ENCODE results near the gene TCTA.
A peak's percentile ranks its signal among the peaks of the same experiment; 100 is the strongest.
"Not testable (repeated sequence)": the region's sequence is repeated elsewhere in the genome, so short reads cannot be mapped to it uniquely, and the experiment has no call there.

The TCTA gene

GRCh38 chr3:49411968-49412631, at the start of gene TCTA, which contains the start of gene RHOA:
Gene TCTA, plus strand, starts transcription at chr3:49412423. Its CDS starts 4 bp downstream, at chr3:49412427.
Gene RHOA, minus strand, starts transcription at chr3:49411976. Its CDS starts 36,387 bp downstream, at chr3:49375589.
- DNase-seq (ENCODE audit: low spot score) = peak; percentile 100

GRCh38 chr3:49362561-49362960, 49.7 kb upstream of the TCTA start:
- DNase-seq (ENCODE audit: low spot score) = no peak

DNA sequence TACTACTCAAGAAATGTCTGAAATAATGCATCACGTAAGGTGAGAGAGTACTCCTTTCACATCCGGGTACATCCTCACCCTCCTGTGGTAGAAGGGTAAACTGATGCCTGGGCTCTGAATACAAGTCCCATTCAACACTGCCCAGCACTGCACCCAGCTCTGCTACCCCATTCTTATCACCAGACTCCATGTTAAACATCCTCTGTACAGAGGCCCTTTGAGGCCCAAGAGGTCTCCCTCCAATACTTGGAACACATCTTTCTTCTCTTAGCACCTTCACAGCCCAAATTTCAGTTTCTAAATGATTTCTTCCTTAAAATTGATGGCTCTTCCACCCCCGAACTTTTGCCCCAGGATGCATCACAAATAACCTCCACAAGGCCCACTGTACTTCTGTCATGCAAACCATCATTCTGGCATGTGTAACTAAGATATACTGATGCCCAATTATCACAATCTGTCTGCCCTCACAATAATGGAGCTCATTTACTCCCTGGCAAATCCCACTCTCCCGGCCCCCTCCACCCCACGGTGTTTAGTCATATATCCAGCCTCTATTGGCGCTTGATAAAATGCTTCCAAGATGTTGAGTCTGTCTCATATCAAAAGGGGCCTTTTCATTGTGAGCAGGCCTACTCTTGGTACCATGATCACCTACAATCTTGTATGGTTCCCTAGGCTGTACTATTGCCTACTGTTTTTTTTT, 41.5 kb upstream of the TCTA start:
- DNase-seq (ENCODE audit: low spot score) = no peak

- no peak for DNase-seq (ENCODE audit: low spot score)
These were observed 40.3 kb upstream of the TCTA start for GRCh38 chr3:49371946-49372345.

GRCh38 chr3:49377483-49377882, 34.7 kb upstream of the TCTA start:
- peak; percentile 54 for DNase-seq (ENCODE audit: low spot score)

DNA sequence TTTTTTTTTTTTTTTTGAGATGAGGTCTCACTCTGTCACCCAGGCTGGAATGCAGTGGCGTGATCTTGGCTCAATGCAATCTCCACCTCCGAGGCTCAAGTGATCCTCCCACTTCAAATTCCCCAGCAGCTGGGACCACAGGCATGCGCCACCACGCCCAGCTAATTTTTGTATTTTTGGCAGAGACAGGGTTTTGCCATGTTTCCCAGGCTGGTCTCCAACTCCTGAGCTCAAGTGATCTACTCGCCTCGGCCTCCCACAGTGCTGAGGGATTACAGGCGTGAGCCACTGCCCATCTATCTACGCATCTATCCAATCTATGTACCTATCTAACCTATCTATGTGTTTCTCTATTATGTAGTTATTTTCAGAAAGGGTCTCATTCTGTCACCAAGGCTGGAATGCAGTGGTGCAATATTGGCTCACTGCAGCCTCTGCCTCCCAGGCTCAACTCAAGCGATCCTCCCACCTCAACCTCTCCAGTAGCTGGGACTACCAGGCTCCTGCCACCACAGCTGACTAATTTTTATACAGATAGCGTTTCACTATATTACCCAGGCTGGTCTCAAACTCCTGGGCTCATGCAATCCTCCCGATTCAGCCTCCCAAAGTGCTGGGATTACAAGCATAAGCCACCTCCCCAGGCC, 33.9 kb upstream of the TCTA start:
- no peak for DNase-seq (ENCODE audit: low spot score)

GRCh38 chr3:49383387-49383786, 28.8 kb upstream of the TCTA start:
- DNase-seq (ENCODE audit: low spot score) = no peak

DNA sequence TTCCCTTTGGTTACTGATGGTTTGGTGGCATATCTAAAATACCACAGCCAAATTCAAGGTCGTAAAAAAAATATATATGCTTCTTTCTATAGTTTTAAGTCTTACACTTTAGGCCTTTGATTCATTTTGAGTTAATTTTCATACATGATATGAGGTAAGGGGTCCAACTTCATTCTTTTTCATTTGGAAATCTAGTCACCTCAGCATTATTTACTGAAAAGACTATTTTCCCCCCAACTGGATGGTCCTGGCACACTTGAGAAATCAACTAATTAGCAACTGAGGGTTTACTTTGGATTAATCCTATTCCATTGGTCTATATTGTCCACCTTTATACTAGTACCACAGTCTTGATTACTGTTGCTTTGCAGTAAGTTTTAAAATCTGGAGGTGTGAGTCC, 26.6 kb upstream of the TCTA start:
- no peak for DNase-seq (ENCODE audit: low spot score)

DNA sequence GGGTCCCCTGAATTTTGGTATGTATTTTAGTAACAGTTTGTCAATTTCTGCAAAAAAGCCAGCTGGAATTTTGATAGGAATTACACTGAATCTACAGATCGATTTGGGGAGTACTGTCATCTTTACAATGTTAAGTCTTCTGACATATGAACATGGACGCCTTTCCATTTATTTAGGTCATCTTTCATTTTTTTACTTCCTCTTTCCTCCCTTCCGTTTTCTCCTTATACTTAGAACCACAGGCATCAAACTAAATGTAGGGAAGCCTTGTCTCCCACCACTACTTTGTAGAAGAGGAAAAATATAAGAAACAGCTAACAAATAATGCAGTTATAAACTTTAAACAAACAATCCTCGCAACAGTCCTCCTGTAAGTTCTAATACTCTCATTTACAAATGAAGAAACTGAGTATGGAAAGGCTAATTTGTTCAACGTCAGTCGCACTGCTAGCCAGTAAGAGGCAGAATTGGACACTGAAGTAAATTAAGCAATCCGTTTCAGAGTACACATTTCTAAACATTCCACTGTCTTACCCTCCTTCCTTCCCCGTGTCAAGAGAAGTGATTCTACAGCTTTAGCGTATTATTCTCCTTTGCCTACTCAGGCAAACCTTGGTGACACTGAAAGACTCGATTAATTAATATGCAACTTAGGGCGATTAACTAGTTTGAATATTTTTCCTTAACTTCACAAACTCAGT, 26.0 kb upstream of the TCTA start:
- DNase-seq (ENCODE audit: low spot score) = no peak

- DNase-seq (ENCODE audit: low spot score) = no peak
These were observed 24.5 kb upstream of the TCTA start for GRCh38 chr3:49387721-49388120.

DNA sequence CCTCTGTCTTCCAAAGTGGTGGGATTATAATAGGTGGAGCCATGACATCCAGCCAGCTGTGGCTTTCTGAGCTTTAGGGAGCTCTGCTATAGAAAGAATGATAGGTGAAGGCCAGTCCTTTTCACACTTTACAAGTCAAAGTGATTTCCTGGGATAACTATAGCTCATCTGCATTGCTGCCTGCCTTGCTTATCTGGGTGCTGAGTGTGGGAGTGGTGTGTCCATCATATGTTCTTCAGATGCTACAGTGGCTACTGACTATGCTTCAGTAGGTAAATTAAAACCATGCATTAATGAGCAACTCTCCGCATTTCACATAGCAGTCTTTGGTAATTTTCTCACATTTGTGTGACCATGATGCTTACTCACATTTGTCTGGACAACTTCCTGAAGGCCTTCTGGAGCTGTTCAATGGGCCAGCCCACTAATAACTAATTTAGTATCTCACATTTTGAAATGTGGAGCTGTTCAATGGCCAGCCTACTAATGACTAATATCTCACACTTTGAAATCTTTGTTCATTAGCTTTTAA, 23.9 kb upstream of the TCTA start:
- no peak for DNase-seq (ENCODE audit: low spot score)

- DNase-seq (ENCODE audit: low spot score) = no peak
These were observed 22.9 kb upstream of the TCTA start for GRCh38 chr3:49389297-49389696.

GRCh38 chr3:49391310-49391709, 20.9 kb upstream of the TCTA start:
- not testable (repeated sequence) for DNase-seq (ENCODE audit: low spot score)

DNA sequence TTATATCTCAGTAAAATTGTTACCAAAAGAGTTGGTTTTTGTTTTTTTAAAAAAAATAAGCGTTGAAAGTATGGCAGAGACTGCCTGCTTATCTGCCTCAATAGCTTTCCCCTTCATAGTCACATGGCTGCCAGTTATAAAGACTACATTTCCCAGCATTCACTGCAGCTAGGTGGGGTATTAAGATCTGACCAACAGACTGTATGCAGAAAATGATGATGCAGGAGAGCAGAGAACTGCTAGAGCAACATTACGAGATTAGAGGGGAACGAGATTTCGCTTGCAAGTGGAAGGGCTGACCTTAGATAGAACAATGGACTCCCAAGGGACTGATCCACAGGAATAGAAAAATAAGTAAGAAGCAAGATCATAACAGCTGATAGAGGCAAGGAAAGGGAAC, 14.8 kb upstream of the TCTA start:
- no peak for DNase-seq (ENCODE audit: low spot score)

GRCh38 chr3:49399461-49399860, 12.8 kb upstream of the TCTA start:
- DNase-seq (ENCODE audit: low spot score) = no peak

- DNase-seq (ENCODE audit: low spot score) = no peak
These were observed 10.5 kb upstream of the TCTA start for GRCh38 chr3:49401766-49402165.

DNA sequence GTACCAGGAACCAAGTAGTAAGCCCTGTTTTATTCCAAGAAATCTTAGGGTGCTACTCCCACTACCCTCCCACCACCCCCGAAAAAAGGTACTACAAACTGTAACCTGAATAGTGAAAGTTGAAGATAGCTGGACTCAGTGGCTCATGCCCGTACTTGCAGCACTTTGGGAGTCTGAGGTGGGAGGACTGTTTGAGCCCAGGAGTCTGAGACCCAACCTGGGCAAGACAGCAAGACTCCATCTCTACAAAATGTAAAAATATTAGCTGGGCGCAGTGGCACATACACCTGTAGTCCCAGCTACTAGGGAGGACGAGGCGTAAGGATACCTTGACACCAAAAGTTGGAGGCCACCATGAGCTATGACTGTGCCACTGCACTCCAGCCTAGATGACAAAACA, 8.3 kb upstream of the TCTA start:
- no peak for DNase-seq (ENCODE audit: low spot score)

- DNase-seq (ENCODE audit: low spot score) = not testable (repeated sequence)
These were observed 6.7 kb upstream of the TCTA start for GRCh38 chr3:49405570-49405969.

DNA sequence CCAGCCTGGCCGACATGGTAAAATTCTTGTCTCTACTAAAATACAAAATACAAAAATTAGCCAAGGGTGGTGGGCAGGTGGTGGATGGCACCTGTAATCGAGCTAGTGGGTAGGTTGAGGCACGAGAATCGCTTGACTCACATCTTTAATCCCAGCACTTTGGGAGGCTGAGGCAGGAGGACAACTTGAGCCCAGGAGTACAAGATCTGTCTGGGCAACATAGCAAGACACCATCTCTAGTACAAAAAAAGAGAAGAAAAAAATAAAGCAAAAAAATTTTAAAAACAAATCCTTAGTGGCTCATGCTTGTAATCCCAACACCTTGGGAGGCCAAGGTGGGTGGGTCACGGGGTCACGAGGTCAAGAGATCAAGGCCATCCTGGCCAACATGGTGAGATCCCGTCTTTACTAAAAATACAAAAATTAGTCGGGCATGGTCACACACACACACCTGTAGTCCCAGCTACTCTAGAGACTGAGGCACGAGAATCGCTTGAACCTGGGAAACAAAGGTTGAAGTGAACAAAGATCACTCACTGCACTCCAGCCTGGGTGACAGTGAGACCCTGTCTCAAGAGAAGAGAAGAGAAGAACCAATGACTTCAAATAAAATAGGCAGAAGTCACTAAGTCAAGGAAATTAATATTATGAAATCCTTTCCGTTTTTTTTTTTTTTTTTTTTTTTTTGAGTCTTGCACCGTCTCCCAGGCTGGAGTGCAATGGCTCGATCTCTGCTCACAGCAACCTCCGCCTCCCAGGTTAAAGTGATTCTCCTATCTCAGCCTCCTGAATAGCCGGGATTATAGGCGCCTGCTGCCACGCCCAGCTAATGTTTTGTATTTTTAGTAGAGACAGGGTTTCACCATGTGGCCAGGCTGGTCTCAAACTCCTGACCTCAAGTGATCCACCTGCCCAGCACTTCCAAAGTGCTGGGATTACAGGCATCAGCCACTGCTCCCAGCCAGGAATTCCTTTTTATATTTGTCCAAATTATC, 5.4 kb upstream of the TCTA start:
- DNase-seq (ENCODE audit: low spot score) = no peak

- peak; percentile 36 for DNase-seq (ENCODE audit: low spot score)
These were observed 2.0 kb upstream of the TCTA start for GRCh38 chr3:49410066-49410845.
